Measurements from ENCODE around the gene SMPDL3A.

GRCh38 chr6:122780114-122780513, 8.9 kb upstream of the SMPDL3A start:
- TF ChIP-seq POLR2AphosphoS5 (IDR thresholded peaks at IDR 0.05; ENCODE audit: borderline replicate concordance, low read depth, low read length) (no peak), EZH2 (IDR thresholded peaks at IDR 0.05) (no peak), FOXP2 (optimal IDR thresholded peaks at IDR 0.05; ENCODE audit: control extremely low read depth, extremely low read length, insufficient read depth) (no peak)

Data from SK-N-MC (cell line).